Activated T-cell treated with anti-CD3 and anti-CD28 coated beads, Interleukin-2, amount 50 U/mL, for 1 hour (primary cell): ENCODE measurements around the gene FAM81A.
"Not testable (repeated sequence)": the region's sequence is repeated elsewhere in the genome, so short reads cannot be mapped to it uniquely, and the experiment has no call there.

Source experiments
- DNase-seq: peaks from one replicate; pipeline ENCODE4 v3.0.0-alpha.2; 2020

FAM81A gene

DNA sequence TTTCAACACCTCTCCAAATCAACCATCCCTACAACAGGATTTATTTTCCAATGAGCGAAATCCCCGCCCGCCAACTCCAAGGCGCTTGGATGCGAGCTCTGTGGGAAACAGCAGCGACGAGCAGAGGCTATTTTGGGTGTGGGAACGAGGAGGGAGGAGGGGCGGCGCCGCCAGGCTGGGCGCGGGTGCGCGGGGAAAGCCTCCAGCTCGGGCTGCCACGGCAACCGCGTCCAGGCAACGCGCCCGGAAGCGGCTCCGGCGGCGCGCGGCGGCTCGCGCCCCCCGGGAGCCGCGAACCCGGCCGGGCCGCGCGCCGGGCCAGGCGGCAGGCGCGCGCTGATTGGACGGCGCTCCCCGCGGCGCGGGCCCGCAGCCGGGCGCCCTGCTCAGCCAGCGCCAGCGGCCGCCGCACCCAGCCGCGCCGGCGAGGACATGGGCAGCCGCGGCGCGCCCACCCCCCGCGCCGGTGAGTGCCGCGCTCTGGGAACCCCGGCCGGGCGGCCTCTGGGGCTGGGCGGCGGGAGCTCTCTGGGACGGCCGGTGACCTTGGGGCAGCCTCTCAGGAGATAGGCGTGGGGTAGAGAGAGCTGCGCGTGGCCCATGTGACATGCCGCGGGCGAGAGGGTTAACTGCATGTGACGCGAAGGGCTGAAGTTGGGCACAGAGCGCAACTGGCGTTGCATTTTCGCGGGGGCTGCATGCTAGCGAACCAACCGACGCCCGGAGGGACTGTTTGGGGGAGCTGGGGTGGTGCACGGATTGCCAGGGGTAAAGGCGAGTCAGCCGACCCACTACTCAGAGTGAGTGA, at the start of gene FAM81A:
Gene FAM81A (plus strand): TSS at position 370 of the 808 bp plus-strand sequence. CDS start 20,441 bp downstream, outside the sequence.
- peak; percentile 36 for DNase-seq

DNA sequence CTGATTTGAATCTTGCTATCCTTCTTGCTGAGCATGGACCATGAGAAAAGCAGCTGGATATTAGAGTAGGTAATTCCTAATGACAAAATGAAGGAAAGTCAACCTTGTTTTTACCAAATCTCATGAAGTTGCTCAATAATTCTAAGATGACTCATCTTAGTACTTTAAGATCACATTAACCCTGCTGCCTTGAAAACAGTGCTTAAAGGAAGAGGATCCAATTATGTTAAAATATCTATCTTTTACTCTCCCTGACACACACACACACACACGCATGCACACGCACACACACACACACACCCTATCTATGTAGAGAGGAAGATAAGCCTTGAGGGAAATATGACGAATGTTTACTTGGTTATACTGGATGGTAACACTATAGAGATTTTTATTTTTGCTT, 49.3 kb upstream of the FAM81A start:
- DNase-seq = no peak

DNA sequence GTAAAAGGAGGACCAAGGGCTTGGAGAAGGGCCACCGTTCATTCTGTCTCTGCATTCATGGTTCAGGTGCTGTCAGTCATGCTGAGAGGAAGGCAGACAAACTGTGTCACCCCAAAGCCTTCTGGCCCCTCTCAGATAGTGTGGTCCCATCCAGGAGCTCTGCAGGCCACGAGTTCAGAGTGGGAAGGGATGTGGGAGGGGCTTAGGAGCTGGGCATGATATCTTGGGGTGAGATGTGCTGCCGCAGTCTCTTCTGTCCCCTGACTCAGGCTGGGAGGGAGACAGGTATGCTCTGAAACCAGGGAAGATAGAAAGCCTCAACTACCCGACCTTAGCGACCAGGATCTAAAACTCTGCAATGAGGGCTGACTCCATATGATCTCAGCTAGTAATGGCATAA, 45.7 kb upstream of the FAM81A start:
- no peak for DNase-seq

DNA sequence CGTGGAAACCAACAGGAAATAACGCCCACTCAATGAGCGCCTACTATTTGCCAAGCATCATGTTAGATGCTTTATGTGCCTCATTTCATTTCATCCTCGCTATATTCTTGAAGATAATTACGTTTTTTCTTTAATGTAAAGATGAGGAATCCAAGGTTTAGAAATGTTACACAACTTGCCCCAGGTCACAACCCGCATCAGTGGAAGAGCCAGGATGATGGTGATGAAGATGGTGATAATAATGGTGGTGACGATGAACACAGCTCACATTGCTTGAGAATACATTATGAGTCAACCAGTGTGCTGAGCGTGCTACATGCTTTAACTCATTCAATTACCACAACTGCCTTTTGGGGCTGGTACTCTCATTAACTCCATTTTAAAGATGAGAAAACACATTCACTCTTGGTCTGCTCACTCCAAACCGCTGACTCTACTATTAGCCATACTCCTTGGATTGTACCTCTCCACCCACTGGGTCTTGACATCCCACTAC, 43.8 kb upstream of the FAM81A start:
- no peak for DNase-seq

DNA sequence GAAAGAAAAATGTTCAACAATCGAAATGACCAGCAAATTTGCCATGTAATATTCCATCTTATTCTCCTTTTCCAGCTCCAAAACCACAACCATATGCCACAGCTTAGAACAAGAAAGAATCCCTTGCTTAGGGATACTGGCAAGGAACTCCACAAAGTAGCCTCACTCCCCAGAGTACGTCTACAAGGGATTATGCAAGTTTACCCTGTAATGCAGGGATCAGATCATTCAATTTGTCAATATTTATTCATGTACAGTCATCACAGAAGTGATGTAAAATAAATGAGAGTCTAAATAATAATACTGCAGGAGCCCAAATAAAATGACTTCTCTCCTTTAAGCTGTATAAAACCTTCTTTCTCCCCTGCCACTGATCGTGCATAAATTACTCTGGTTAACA, 41.8 kb upstream of the FAM81A start:
- DNase-seq = no peak

DNA sequence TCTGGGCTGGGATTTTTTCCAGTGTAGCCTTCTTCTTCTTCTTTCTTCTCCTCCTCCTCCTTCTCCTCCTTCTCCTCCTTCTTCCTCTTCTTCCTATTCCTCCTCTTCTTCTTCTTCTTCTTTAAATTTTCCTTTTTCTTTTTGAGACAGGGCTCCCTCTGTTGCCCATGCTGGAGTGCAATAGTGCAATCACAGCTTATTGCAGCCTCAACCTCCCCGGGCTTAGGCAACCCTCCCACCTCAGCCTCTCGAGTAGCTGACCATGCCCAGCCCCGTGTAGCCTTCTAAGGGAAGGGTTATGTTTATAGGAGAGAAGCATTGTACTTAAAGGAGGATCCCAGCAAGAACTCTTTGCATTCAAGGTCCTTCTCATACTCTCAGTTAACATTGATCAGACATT, 41.3 kb upstream of the FAM81A start:
- no peak for DNase-seq

DNA sequence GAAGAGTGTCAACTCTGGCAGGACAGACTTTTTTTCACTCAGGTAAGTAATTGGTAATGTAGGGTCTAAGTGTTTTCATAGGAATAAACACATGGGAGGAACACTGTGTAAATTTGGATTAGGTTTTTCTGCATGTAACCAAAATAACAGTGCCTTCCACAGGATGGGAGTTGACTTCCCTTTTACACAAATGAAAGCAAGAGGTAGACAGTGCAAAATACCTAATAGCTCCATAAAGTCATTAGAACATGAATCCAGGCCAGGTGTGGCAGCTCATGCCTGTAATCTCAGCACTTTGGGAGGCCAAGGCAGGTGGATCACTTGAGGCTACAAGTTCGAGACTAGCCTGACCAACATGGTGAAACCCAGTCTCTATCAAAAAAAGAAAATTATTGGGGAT, 39.8 kb upstream of the FAM81A start:
- no peak for DNase-seq

DNA sequence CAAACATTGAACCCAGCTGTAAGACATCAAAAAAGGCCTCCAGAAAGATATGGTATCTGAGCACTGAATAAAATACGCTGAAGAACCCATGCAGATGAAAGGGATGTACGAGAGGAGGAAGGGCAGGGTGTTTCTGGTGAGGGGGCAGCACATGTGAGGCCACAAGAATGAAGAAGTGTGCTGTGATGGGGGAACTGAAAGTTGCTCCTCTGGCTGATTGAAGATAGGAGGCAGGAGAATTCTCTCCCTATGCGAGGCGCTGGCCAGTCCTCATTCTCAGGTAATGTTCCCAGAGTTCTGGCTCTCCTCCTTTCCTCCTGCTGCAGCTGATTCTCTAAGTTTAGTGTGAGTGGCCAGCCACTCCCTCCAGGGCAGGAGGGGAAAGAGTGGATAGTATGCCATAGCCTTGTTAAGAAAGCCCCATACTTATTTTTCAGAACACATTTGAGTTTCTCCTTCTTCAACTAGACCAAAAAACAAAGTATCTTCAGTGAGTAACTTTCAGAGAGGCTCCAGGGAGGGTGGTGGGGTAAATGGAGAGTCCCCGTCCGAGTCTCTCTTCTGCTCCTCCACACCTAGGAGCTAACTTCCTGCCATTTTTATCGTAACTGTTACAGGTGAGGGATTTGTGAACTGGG, 38.4 kb upstream of the FAM81A start:
- DNase-seq = no peak

DNA sequence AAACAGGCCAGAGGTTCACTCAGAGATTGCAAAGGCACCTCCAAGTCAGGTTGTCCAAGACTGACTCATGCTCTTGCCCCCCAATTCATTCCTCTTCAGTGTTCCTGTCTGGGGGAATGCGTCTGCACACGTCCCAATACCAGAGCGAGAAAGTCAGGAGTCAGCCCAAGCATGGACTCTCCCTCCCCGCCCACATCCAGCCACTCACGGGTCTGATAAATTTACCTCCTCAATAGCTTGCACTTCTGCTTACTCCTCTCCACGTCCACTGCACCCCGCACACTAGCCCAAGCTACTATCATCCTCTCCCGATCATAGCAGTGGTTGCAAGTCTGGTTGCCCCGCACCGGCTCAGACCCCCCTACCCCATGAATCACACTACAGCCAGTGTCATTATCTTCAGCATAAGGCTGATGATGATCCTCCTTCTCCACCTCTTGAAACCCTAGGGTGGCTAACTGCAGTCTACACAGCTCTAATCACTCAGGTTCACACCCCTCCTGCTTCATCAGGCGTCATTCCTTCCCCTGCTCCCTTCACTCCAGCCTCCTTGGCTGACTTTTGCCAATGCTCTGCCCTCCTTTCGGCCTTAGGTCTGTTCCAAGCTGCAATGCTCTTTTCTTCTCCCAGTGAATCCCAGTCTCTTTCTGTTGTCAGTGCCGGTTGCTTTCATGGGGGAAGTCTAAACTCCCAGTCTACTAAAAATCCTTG, 37.7 kb upstream of the FAM81A start:
- no peak for DNase-seq

DNA sequence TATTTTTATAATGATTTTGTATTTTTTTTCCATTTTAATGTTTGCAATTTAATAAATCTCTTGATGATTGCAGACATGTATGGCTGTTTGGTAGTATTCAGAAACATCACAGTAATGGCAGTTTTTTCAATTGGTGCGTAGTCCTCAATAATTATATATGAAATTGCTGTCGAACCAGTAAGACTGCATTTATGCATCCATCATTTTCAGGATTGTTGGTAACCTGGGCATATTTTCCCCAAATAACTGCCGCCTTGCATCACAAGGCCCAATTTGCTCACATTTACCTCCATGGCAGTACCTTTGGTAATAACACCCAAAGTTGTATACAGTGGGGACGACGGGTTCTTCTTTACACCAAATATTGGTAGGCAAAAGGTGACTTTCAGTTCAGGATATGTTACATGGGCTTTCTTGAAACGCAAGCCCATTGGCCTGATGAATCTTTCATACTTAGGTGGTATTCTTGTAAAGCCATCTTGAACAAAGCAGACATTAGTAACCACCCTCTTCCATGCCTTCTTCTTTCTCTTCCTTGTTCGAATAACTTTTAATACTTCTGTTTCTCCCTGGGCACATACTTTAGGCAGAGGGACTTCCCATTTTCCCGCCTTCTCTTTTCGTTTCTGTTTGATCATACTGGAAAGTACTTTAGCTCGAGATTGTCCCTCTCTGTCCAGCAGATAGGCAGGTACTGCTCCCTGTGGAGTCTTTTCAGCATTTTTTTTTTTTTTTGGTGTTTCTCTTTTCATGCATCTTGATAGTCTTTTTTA, 36.7 kb upstream of the FAM81A start:
- not testable (repeated sequence) for DNase-seq

DNA sequence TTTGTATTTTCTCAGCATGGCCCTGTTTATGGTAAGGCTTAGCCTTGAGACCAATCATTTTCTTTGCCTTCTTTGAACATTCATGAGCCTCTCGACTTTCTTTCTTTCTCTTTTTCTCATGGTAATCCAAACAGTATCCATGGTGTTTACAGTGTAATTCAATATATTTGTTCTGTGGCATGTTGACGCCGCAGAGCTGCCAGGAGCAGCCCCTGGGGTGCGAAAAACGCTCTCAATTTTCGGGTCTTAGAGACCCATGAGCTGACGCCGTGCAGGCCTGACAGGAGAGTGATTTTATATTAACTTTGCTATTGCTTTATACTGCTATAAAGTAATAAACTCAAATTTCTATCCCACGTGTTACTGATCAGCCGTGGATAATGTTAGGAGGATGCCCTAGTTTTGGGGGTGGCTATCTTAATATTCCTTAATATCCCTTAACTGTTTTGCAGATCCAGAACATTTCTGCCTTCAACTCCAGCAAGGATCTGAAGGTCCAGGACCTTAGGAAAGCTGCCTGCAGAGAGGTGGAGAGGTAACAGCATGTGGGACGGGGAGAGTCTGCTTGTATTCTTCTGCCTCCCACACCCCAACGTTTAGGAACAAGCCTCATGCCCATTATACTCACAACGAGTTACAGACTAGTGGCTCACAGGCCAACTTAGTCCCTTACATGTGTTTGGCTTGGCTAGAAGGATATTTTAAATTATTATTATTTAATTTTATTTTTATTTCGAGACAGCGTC, 36.0 kb upstream of the FAM81A start:
- DNase-seq = no peak

DNA sequence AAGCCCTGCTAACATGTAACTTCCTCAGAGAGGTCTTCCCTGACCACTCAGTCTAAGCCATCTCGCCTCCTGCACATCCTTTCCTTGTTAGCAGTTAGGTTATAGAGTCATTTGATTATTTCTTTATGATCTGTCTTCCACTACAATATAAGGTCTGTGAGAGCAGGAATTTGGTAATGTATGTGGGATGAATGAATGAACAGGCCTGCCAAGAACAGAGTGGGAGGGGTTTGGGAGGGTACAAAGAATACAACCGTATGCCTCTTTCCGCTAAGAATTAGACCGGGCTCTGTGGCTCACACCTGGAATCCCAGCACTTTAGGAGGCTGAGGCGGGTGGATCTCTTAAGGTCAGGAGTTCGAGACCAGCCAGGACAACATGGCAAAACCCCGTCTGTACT, 32.9 kb upstream of the FAM81A start:
- DNase-seq = no peak

DNA sequence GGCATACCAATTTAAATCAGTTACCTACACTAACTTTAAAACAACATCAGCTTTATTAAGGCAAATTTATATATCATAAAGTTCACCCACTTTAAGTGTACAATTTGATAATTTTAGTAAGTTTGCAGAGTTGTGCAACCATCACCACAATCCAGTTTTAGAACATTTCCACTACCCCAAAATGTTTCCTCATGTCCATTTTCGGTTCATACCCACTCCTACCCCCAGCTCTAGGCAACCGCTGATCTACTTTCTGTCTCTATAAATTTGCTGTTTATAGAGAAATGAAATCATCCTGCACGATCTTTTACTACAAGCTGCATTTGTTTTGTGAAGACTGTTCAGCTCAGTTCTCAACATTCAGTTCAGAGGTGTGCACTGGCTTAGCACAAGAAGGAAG, 31.5 kb upstream of the FAM81A start:
- DNase-seq = no peak

DNA sequence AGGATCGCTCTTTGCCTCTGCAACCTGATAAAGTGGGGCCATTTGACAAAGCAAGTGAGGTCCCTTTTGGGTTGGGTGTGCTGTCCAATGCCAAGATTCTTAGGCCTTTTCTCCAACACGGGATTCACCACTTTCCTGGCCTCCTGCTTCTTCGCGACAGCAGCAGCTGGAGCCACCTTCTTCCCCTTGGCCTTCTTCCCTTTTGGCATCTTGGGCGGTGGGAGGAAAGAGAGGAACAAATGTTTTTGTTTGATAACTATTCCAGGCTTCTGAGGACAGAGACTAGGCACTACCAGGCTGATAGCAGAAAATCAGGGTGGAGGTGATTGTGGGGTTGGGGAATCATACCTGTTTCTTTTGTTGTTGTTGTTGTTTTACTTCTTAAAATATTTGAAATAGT, 30.0 kb upstream of the FAM81A start:
- no peak for DNase-seq

DNA sequence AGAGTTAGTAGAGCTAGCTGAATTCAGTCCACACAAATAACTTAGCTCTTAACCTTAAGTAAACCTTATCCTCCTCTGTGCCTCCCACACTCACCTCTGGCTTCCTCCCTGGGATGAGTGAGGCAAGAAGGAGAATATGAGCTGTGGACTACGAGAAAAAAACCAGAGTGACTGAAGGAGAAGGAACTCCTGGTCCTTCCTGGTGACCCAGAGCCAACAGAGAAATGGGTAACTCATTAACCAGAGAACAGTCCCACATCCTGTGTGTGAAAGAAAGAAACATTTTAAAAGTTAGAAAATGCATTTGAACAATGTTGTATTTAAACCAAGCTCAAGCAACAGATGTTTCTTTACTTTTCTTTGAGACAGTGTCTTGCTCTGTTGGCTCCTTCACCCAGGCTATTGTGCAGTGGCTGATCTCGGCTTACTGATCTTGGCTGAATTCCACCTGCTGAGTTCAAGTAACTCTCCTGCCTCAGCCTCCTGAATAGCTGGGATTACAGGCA, 27.5 kb upstream of the FAM81A start:
- no peak for DNase-seq

DNA sequence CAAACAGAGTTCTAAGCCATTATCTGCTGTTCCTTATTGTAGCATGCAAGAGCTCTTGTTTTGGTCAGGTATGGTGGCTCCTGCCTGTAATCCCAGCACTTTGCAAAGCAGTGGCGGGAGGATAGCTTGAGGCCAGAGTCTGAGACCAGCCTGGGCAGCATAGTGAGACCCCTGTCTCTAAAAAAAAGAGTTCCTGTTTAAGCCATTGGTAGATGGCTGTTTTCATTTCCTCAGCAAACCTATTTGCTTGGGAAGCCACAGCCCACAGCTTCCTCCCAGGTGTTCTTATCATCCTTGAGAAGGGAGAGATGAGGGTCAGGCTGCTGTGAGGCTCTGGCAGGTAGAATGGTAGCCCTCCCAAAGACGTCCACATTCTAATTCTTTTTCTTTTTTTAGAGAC, 24.4 kb upstream of the FAM81A start:
- no peak for DNase-seq

DNA sequence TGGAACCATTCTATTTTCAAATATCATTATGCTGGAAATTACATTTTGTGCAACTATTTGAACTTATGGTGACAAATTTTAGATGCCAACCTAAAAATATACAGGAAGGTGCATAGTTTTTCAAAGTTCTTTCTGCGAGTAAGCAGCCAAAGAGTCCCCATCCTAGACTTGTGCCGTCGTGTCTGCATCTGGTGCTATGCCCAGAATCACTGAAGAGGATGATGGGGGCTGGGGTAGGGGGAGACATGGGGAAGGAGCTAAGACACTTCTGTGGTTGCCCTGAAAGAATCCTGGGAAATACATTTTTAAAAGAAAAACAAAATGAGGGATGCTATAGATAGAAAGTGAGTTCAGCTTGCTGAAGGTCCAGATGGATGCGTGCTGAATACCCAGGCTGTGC, 21.2 kb upstream of the FAM81A start:
- DNase-seq = no peak

DNA sequence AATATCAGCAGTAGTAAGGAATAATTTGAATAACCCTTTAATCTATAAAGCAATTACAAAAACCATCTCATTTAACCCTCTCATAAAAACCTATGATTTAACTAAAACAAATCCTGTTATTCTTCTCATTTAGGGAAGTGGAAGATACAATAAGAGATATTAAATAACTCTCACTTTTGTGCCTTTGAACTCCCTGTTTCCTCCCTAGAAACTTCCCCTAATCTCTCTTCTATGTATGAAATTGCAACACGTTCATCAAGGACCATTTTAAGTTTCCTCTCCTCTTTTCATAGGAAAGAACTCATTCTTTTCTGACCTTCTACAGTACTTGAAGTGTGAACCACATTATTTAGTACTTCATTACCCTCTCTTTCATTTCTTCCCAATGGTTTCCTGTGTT, 18.8 kb upstream of the FAM81A start:
- no peak for DNase-seq

DNA sequence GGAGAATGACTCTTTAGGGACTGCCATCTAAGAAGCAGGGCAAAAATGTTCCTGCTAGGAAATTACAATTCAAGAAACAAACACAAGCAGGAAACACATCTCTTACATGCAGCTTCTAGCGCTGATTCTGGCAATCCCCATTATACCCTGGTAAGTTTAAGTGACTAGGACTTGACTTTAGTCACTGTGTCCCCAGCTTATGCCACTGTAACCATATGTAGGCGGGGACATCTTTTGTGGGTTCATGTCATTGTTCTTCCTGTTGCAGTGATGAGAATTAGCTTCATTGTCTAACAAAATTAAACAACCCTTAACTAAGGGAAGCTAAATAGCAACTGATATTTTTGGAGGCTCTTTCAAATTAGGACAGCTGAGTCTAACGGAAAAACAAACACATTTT, 17.9 kb upstream of the FAM81A start:
- no peak for DNase-seq

DNA sequence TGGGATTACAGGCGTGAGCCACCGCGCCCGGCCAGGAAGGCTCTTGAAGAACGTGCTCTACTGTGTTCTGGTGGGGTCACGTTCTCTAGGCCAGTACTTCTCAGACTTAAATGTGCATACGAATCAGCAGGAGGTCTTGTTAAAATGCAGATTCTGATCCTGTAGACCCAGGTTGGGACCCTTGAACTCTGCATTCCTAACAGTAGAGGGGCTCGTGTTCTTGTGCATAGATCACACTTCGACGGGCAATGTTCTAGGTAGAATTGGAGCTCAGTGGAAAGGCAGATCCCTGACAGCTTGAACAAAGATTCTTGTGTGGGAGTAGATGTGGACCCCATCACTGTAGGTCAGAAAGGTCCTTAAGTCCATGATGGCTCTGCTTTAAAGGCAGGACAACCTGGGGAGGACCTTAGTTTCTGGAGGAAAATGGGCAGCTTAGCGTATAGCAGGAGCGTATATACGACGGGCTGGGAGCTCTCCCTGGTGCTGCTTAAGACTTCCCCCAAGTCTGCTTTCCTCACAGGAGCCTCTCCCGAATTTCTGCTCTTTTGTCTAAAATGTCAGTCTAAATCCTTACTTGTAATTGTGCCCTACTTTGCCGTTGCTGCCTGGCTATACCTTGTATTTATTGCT, 16.9 kb upstream of the FAM81A start:
- no peak for DNase-seq

DNA sequence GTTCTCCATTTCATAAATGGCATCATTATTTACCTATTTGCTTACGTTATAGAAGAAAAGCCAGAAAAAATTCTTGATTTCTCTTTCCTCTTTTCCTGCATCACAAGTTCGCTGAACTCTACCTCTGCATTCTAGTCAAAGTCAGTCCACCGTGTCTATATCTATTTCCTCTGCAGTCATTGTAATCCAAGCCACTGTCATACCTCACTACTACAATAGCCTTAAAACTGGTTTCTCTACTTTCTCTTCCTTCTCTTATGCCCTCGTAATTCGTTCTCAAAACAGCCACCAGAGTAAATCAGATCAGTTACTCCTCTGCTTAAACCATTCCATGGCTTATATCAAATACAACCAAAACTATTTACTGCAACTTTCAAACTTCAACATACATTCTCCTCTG, 13.4 kb upstream of the FAM81A start:
- no peak for DNase-seq

DNA sequence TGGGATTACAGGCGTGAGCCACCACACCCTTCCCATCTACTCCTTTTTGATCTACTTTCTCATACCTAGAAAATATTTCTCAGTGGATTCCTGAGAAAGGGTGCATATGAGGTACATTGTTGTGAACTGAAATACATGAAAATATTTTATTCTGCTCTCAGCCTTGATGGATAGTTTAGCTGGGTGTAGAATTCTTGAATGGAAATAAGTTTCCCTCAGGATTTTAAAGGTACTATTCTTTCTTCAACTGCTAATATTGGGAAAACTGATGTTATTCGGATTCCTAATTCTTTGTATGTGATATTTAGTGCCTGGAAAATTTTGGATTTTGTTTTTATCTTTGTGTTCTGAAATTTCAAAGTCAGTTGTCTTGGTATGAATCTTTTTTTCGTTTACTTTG, 9.1 kb upstream of the FAM81A start:
- not testable (repeated sequence) for DNase-seq
